ENCODE data around the gene PFDN5. TPM values are rescaled to one million over a fixed set of nuclear protein-coding genes. Genes with fewer than 3 reads are reported as not detected.

Gene PFDN5
- total and polyA plus RNA-seq, 10 of the 15 experiments (the other 5 are each of a cell fraction or from before 2014, with no cell fraction given): 300 to 1,596 (median 495) TPM

DNA sequence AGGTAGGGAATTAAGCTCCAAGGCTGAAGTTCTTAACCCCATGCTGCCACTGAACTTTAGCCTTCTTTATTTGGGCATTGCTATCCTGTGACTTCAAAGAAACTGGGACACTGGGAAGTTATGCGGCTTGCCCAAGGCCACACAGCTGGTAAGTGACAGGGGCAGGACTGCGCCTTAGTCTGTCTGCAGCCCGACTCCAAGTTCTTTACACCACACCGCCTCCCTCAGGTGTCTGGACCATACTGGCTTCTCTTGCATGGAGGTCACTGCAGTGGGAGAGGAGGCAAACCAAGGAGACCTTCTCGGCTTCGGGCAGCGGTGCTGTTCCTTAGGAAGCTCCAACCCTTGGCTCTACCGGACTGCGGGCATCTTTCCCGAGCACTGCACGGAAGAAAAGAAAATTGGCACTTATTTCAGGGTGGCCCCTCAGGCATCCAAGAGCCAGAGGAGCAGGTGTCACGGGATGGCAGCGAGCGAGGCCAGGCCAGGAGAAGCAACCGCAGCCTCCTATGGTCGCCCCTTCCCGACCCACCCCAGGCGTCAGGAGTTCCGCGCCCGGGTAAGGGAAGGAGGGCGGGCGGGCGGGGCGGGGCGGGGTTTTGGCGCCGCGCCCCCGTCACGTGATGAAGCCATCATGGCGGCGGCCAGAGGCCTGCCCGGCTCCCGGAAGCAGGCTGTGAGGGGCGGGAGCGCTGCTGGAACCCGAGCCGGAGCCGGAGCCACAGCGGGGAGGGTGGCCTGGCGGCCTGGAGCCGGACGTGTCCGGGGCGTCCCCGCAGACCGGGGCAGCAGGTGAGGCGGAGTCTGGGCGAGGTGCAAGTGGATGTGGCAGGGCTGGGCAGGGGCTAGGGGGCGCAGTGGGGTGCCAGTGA lies 43.6 kb upstream of the PFDN5 start (continued):
- TF ChIP-seq, protein P1, sequence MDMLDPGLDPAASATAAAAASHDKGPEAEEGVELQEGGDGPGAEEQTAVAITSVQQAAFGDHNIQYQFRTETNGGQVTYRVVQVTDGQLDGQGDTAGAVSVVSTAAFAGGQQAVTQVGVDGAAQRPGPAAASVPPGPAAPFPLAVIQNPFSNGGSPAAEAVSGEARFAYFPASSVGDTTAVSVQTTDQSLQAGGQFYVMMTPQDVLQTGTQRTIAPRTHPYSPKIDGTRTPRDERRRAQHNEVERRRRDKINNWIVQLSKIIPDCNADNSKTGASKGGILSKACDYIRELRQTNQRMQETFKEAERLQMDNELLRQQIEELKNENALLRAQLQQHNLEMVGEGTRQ (IDR thresholded peaks at IDR 0.05; ENCODE audit: borderline replicate concordance, low read depth, low read length): peak; percentile 66
- TF ChIP-seq, protein P2, sequence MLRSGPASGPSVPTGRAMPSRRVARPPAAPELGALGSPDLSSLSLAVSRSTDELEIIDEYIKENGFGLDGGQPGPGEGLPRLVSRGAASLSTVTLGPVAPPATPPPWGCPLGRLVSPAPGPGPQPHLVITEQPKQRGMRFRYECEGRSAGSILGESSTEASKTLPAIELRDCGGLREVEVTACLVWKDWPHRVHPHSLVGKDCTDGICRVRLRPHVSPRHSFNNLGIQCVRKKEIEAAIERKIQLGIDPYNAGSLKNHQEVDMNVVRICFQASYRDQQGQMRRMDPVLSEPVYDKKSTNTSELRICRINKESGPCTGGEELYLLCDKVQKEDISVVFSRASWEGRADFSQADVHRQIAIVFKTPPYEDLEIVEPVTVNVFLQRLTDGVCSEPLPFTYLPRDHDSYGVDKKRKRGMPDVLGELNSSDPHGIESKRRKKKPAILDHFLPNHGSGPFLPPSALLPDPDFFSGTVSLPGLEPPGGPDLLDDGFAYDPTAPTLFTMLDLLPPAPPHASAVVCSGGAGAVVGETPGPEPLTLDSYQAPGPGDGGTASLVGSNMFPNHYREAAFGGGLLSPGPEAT (IDR thresholded peaks at IDR 0.05; ENCODE audit: low read depth): peak; percentile 72; the same call in 1 of the 2 replicates
- TF ChIP-seq FOXM1 (IDR thresholded peaks at IDR 0.05; ENCODE audit: low read depth, low read length) (no peak), POU2F2 (IDR thresholded peaks at IDR 0.05; ENCODE audit: borderline replicate concordance, low read depth, low read length) (0 out of 3 replicates have a peak, but pooled peaks have one; percentile 37), MXI1 (IDR thresholded peaks at IDR 0.05; ENCODE audit: low read depth, low read length) (peak; percentile 68), TCF3 (IDR thresholded peaks at IDR 0.05; ENCODE audit: borderline replicate concordance, insufficient read depth, low read depth, low read length) (0 out of 2 replicates have a peak, but pooled peaks have one; percentile 13), SMC3 (IDR thresholded peaks at IDR 0.05; ENCODE audit: borderline replicate concordance, low read length) (peak; percentile 65; the same call in 1 of the 2 replicates), RELA (IDR thresholded peaks at IDR 0.05; ENCODE audit: borderline replicate concordance, partially characterized antibody) (peak; percentile 20), HCFC1 (IDR thresholded peaks at IDR 0.05; ENCODE audit: low read length) (peak; percentile 58), MYC (IDR thresholded peaks at IDR 0.05; ENCODE audit: insufficient read depth, insufficient read length, insufficient replicate concordance, low read length, severe bottlenecking) (peak; percentile 37), SRF (IDR thresholded peaks at IDR 0.05; ENCODE audit: low read depth in 2 of 2, low read length in 2 of 2) (0 out of 4 replicates have a peak, but pooled peaks of 1 of the 2 experiments have one; percentile 53), PAX5 (IDR thresholded peaks at IDR 0.05; ENCODE audit: borderline replicate concordance, low read depth, low read length) (no peak), GATAD2B (conservative IDR thresholded peaks at IDR 0.05; ENCODE audit: low read depth) (peak; percentile 67; the same call in 1 of the 2 replicates), RAD21 (IDR thresholded peaks at IDR 0.05; ENCODE audit: insufficient read depth, low read depth, low read length) (peak; percentile 83), NRF1 (conservative IDR thresholded peaks at IDR 0.05; ENCODE audit: low read depth, low read length) (no peak), ATF7 (IDR thresholded peaks at IDR 0.05; ENCODE audit: low read depth) (no peak), TARDBP (IDR thresholded peaks at IDR 0.05; ENCODE audit: borderline replicate concordance) (no peak)
- TF ChIP-seq, protein P3, sequence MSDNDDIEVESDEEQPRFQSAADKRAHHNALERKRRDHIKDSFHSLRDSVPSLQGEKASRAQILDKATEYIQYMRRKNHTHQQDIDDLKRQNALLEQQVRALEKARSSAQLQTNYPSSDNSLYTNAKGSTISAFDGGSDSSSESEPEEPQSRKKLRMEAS (IDR thresholded peaks at IDR 0.05; ENCODE audit: low read depth, low read length): peak; percentile 71
- TF ChIP-seq, protein P4, sequence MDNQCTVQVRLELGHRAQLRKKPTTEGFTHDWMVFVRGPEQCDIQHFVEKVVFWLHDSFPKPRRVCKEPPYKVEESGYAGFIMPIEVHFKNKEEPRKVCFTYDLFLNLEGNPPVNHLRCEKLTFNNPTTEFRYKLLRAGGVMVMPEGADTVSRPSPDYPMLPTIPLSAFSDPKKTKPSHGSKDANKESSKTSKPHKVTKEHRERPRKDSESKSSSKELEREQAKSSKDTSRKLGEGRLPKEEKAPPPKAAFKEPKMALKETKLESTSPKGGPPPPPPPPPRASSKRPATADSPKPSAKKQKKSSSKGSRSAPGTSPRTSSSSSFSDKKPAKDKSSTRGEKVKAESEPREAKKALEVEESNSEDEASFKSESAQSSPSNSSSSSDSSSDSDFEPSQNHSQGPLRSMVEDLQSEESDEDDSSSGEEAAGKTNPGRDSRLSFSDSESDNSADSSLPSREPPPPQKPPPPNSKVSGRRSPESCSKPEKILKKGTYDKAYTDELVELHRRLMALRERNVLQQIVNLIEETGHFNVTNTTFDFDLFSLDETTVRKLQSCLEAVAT (IDR thresholded peaks at IDR 0.05): peak; percentile 21; the same call in 1 of the 2 replicates
- TF ChIP-seq, protein P5, sequence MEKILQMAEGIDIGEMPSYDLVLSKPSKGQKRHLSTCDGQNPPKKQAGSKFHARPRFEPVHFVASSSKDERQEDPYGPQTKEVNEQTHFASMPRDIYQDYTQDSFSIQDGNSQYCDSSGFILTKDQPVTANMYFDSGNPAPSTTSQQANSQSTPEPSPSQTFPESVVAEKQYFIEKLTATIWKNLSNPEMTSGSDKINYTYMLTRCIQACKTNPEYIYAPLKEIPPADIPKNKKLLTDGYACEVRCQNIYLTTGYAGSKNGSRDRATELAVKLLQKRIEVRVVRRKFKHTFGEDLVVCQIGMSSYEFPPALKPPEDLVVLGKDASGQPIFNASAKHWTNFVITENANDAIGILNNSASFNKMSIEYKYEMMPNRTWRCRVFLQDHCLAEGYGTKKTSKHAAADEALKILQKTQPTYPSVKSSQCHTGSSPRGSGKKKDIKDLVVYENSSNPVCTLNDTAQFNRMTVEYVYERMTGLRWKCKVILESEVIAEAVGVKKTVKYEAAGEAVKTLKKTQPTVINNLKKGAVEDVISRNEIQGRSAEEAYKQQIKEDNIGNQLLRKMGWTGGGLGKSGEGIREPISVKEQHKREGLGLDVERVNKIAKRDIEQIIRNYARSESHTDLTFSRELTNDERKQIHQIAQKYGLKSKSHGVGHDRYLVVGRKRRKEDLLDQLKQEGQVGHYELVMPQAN (conservative IDR thresholded peaks at IDR 0.05): peak; percentile 87
- TF ChIP-seq, protein P6, sequence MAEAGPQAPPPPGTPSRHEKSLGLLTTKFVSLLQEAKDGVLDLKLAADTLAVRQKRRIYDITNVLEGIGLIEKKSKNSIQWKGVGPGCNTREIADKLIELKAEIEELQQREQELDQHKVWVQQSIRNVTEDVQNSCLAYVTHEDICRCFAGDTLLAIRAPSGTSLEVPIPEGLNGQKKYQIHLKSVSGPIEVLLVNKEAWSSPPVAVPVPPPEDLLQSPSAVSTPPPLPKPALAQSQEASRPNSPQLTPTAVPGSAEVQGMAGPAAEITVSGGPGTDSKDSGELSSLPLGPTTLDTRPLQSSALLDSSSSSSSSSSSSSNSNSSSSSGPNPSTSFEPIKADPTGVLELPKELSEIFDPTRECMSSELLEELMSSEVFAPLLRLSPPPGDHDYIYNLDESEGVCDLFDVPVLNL (IDR thresholded peaks at IDR 0.05; ENCODE audit: low read depth, low read length): 0 out of 2 replicates have a peak, but pooled peaks have one; percentile 26

Measured in GM12878 (cell line).